ENCODE measurements around the gene ANO4. TPM values are rescaled to one million over a fixed set of nuclear protein-coding genes. Genes with fewer than 3 reads are reported as not detected.
"Not testable (repeated sequence)": the region's sequence is repeated elsewhere in the genome, so short reads cannot be mapped to it uniquely, and the experiment has no call there.

Gene ANO4
- total RNA-seq, 4 donors from 2014 or later, result 0.06 TPM; not detected in 3

GRCh38 chr12:101111441-101111840, 316.9 kb downstream of the ANO4 start:
- no peak for DNase-seq (ENCODE audit: low spot score in 2 of 2)
- no peak overlapping the region for H3K4me3 ChIP-seq (ENCODE audit: low read depth, poor library complexity, severe bottlenecking)
- intact Hi-C loops (cut with DNase I; ENCODE audit: low total_unique reads), result no loop called here
- 91 to 92% methylated on average over 2 of the region's 2 CpGs for WGBS, 2 donors
- TF ChIP-seq CTCF (IDR thresholded peaks at IDR 0.05), result no peak
- TF ChIP-seq POLR2A (IDR thresholded peaks at IDR 0.05), result no peak

GRCh38 chr12:101115326-101115725, 320.8 kb downstream of the ANO4 start:
- intact Hi-C loops (cut with DNase I; ENCODE audit: low total_unique reads), result no loop called here
- WGBS, 2 donors, result 72 to 74% methylated on average over 2 of the region's 2 CpGs
- no peak for TF ChIP-seq POLR2A (IDR thresholded peaks at IDR 0.05)
- no peak for TF ChIP-seq CTCF (IDR thresholded peaks at IDR 0.05)

DNA sequence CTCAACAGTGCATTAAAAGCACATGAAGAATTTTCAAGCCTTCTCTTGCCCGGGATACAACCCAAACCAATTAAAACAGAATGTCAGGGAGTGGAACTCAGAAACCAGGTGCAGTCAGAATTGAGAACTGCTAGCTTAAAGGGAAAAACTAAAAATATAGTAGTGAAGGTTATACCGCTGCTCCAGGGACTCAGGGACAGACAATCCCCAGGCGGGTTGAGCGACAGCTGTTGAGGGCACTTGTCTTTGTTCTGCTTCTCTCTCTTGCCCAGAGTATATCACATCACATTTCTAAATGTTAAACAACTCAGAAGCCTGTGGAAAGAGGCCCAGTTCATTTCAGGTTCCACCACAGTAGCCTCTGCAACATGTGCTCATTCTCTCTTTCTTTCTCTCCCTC, 322.3 kb downstream of the ANO4 start:
- no peak for TF ChIP-seq CTCF (IDR thresholded peaks at IDR 0.05)
- TF ChIP-seq POLR2A (IDR thresholded peaks at IDR 0.05), result no peak
- no peak for DNase-seq (ENCODE audit: low spot score in 2 of 2)
- WGBS, 2 donors, result 48 to 53% methylated on average over 4 of the region's 4 CpGs
- intact Hi-C loops (cut with DNase I; ENCODE audit: low total_unique reads), result no loop called here
- no peak overlapping the region for H3K4me3 ChIP-seq (ENCODE audit: low read depth, poor library complexity, severe bottlenecking)

More at GRCh38 chr12:101115326-101115725, 320.8 kb downstream of the ANO4 start:
- no peak for DNase-seq (ENCODE audit: low spot score in 2 of 2)
- H3K4me3 ChIP-seq (ENCODE audit: low read depth, poor library complexity, severe bottlenecking), result no peak overlapping the region

DNA sequence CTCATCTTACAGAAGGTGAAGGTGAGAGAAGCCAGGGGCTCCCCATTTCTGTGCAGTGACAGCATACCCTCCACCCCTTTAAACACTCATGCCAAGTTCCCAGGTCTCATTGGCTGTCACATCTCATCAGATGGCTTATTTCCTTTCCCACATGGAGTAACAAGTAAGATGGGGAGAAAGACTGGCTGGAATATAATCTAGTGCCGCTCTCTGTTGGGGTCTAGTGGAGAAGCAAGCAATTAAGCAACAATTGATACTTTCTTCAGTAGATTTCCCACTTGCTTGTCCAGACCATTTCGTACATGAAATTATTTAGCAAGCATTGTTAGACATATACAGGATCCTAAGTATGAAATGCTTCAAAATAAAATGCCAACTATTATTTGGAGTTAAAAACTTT, 323.3 kb downstream of the ANO4 start:
- WGBS, 2 donors, result 78 to 87% methylated on average over 2 of the region's 2 CpGs
- no peak overlapping the region for H3K4me3 ChIP-seq (ENCODE audit: low read depth, poor library complexity, severe bottlenecking)
- TF ChIP-seq POLR2A (IDR thresholded peaks at IDR 0.05) (no peak), CTCF (IDR thresholded peaks at IDR 0.05) (no peak)
- intact Hi-C loops (cut with DNase I; ENCODE audit: low total_unique reads), result no loop called here
- no peak for DNase-seq (ENCODE audit: low spot score in 2 of 2)

- H3K4me3 ChIP-seq (ENCODE audit: low read depth, poor library complexity, severe bottlenecking), result no peak overlapping the region
- TF ChIP-seq POLR2A (IDR thresholded peaks at IDR 0.05) (no peak), CTCF (IDR thresholded peaks at IDR 0.05) (no peak)
- DNase-seq (ENCODE audit: low spot score in 2 of 2), result no peak
- intact Hi-C loops (cut with DNase I; ENCODE audit: low total_unique reads), result no loop called here
- 91 to 93% methylated on average over 6 of the region's 6 CpGs for WGBS, 2 donors
Measured at GRCh38 chr12:101127521-101128219, 333.1 kb downstream of the ANO4 start.

GRCh38 chr12:101145777-101146431, 351.3 kb downstream of the ANO4 start:
- 89 to 90% methylated on average over 35 of the region's 35 CpGs for WGBS, 2 donors
- intact Hi-C loops (cut with DNase I; ENCODE audit: low total_unique reads); DNase-seq (ENCODE audit: low spot score in 2 of 2): not testable (repeated sequence)

More at GRCh38 chr12:101145777-101146431, 351.3 kb downstream of the ANO4 start:
- H3K4me3 ChIP-seq (ENCODE audit: low read depth, poor library complexity, severe bottlenecking), result not testable (repeated sequence)

Data from lower leg skin (tissue), 4 donors.